ENCODE measurements around the gene DGKQ. TPM values are rescaled to one million over a fixed set of nuclear protein-coding genes. Genes with fewer than 3 reads are reported as not detected.

DGKQ gene
- total RNA-seq, 1 experiment from 2014 or later = 14.2 TPM

DNA sequence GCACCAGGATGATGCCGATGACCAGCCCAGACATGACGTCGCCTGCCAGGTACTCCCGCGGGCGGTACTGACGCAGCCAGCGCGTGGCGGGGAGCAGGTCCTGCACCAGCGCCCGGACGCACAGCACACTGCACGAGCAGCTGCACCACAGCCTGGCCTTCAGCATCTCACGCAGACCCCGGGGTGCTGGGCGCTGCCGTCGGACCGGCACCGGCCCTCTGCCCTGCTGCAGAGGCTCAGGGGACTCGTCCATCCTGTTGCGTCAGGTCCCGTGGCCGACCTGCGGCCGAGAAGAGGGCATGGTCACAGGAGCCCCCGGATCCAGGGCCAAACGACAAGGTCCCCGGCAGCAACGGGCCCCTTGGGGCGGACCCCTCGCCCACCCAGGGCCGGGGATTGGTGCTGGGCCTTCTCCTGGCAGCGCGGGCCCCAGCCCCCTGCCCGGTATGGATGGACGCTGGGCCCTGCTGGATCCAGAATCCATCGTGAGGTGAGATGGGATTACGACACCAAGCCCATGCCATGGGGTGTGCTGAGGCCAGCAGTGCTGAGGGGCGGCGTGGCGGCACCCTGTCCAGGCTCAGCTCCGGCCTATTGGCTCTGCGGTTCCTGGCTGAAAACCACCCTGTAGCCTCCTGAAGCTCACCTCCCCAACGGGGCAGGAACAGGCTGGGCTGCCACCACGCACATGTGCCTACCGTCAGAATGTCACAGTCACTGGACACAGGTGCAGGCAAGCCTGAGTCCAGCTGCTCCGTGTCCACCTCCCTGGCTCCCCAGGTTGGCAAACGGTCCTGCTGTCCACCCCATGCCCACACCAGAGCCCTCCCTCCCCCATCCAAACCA is 18.3 kb upstream of the DGKQ start:
- H3K27ac ChIP-seq (ENCODE audit: low read length) = no peak overlapping the region
- H3K9ac ChIP-seq (ENCODE audit: low read length) = no peak overlapping the region
- intact Hi-C loops (cut with micrococcal nuclease) = no loop called here
- H4K20me1 ChIP-seq (ENCODE audit: low read length) = no peaks in the 10 kb centered on the region
- peaks cover 22% of the 10 kb centered on the region for H3K4me1 ChIP-seq (ENCODE audit: insufficient read depth, low read length)
- H2AFZ ChIP-seq (ENCODE audit: low read length) = no peak overlapping the region
- peaks cover 5% of the 10 kb centered on the region; the same call in 1 of the 2 replicates for H3K79me2 ChIP-seq (ENCODE audit: low read length)
- H3K27me3 ChIP-seq (ENCODE audit: low read length) = no peaks in the 10 kb centered on the region
- H3K4me3 ChIP-seq (ENCODE audit: low read length) = no peak overlapping the region
- no peaks in the 10 kb centered on the region for H3F3A ChIP-seq (ENCODE audit: low read length, unreplicated experiment)
- no peaks in the 10 kb centered on the region for H3K9me2 ChIP-seq (replicated peaks; ENCODE audit: low read length)
- no TSS peak for BruUV-seq (replicated peaks)
- TF ChIP-seq EZH2phosphoT487 (IDR thresholded peaks at IDR 0.05; ENCODE audit: borderline replicate concordance, low read length) = no peak
- no peak for TF ChIP-seq EZH2 (IDR thresholded peaks at IDR 0.05; ENCODE audit: low read length, unreplicated experiment)
- no peak for ATAC-seq
- H3K4me2 ChIP-seq (ENCODE audit: low read length) = no peak overlapping the region; the same call in 1 of the 2 replicates
- H3K36me3 ChIP-seq (ENCODE audit: low read depth, low read length) = no peaks in the 10 kb centered on the region
- no peaks in the 10 kb centered on the region for H3K9me3 ChIP-seq (ENCODE audit: low read length)
- CTCF ChIA-PET = no interaction called here
- POLR2A ChIA-PET (ENCODE audit: unreplicated experiment) = no interaction called here
- DNase-seq = no peak

- intact Hi-C loops (cut with micrococcal nuclease) = no loop called here
- H3K4me2 ChIP-seq (ENCODE audit: low read length) = no peak overlapping the region
- DNase-seq = no peak
- peaks cover 27% of the 10 kb centered on the region for H3K4me1 ChIP-seq (ENCODE audit: insufficient read depth, low read length)
- no peak overlapping the region for H3K4me3 ChIP-seq (ENCODE audit: low read length)
- H3K27me3 ChIP-seq (ENCODE audit: low read length) = no peaks in the 10 kb centered on the region
- peaks cover 5% of the 10 kb centered on the region; the same call in 1 of the 2 replicates for H3K79me2 ChIP-seq (ENCODE audit: low read length)
- no peaks in the 10 kb centered on the region for H3K9me3 ChIP-seq (ENCODE audit: low read length)
- no peaks in the 10 kb centered on the region for H4K20me1 ChIP-seq (ENCODE audit: low read length)
- H3K27ac ChIP-seq (ENCODE audit: low read length) = no peak overlapping the region
- H3K36me3 ChIP-seq (ENCODE audit: low read depth, low read length) = no peaks in the 10 kb centered on the region
- H3K9me2 ChIP-seq (replicated peaks; ENCODE audit: low read length) = no peaks in the 10 kb centered on the region
- ChIA-PET POLR2A (ENCODE audit: unreplicated experiment) (no interaction called here), CTCF (no interaction called here)
- H3K9ac ChIP-seq (ENCODE audit: low read length) = no peak overlapping the region
- H2AFZ ChIP-seq (ENCODE audit: low read length) = no peak overlapping the region
- no TSS peak for BruUV-seq (replicated peaks)
- H3F3A ChIP-seq (ENCODE audit: low read length, unreplicated experiment) = no peaks in the 10 kb centered on the region
- TF ChIP-seq, protein P1, sequence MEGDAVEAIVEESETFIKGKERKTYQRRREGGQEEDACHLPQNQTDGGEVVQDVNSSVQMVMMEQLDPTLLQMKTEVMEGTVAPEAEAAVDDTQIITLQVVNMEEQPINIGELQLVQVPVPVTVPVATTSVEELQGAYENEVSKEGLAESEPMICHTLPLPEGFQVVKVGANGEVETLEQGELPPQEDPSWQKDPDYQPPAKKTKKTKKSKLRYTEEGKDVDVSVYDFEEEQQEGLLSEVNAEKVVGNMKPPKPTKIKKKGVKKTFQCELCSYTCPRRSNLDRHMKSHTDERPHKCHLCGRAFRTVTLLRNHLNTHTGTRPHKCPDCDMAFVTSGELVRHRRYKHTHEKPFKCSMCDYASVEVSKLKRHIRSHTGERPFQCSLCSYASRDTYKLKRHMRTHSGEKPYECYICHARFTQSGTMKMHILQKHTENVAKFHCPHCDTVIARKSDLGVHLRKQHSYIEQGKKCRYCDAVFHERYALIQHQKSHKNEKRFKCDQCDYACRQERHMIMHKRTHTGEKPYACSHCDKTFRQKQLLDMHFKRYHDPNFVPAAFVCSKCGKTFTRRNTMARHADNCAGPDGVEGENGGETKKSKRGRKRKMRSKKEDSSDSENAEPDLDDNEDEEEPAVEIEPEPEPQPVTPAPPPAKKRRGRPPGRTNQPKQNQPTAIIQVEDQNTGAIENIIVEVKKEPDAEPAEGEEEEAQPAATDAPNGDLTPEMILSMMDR (conservative IDR thresholded peaks at IDR 0.05; ENCODE audit: low read depth, low read length) = no peak
- TF ChIP-seq EZH2 (IDR thresholded peaks at IDR 0.05; ENCODE audit: low read length, unreplicated experiment) (no peak), EZH2phosphoT487 (IDR thresholded peaks at IDR 0.05; ENCODE audit: borderline replicate concordance, low read length) (no peak)
- ATAC-seq = no peak
Measured at GRCh38 chr4:990746-991367, 17.5 kb upstream of the DGKQ start.

- TF ChIP-seq EZH2 (IDR thresholded peaks at IDR 0.05; ENCODE audit: low read length, unreplicated experiment) (no peak), EZH2phosphoT487 (IDR thresholded peaks at IDR 0.05; ENCODE audit: borderline replicate concordance, low read length) (no peak)
- TF ChIP-seq, protein P1 (conservative IDR thresholded peaks at IDR 0.05; ENCODE audit: low read depth, low read length) = no peak
- Histone ChIP-seq H3K27me3 (ENCODE audit: low read length) (no peaks in the 10 kb centered on the region), H3K9me3 (ENCODE audit: low read length) (no peaks in the 10 kb centered on the region), H3K27ac (ENCODE audit: low read length) (no peak overlapping the region), H3K79me2 (ENCODE audit: low read length) (peaks cover 5% of the 10 kb centered on the region; the same call in 1 of the 2 replicates), H3K4me1 (ENCODE audit: insufficient read depth, low read length) (peaks cover 35% of the 10 kb centered on the region), H3F3A (ENCODE audit: low read length, unreplicated experiment) (no peaks in the 10 kb centered on the region), H3K9ac (ENCODE audit: low read length) (no peak overlapping the region), H2AFZ (ENCODE audit: low read length) (no peak overlapping the region), H3K4me3 (ENCODE audit: low read length) (no peak overlapping the region), H3K4me2 (ENCODE audit: low read length) (no peak overlapping the region), H3K9me2 (replicated peaks; ENCODE audit: low read length) (no peaks in the 10 kb centered on the region), H4K20me1 (ENCODE audit: low read length) (no peaks in the 10 kb centered on the region), H3K36me3 (ENCODE audit: low read depth, low read length) (no peaks in the 10 kb centered on the region)
- no peak for ATAC-seq
- CTCF ChIA-PET = no interaction called here
- BruUV-seq (replicated peaks) = no TSS peak
- DNase-seq = no peak
- POLR2A ChIA-PET (ENCODE audit: unreplicated experiment) = no interaction called here
- intact Hi-C loops (cut with micrococcal nuclease) = no loop called here
Measured at GRCh38 chr4:989722-990471, 16.5 kb upstream of the DGKQ start.

All from PC-3 (cell line).